Lung (tissue), 12 donors: ENCODE data around the gene RNF115. TPM values are rescaled to one million over a fixed set of nuclear protein-coding genes. Genes with fewer than 3 reads are reported as not detected.

Experiments
- ATAC-seq: fragments of 200-7000 bp; cut with Tn5 transposase; one replicate; pipeline ENCODE4 v1.9.1; 2020; ENCODE audit warnings: moderate number of reproducible peaks; ENCODE audit not compliant: insufficient read depth, low FRiP score
- DNase-seq, 3 donors: peaks; one replicate each; pipeline ENCODE4 v3.0.0-alpha.2; 2013 to 2017
- H3K27ac ChIP-seq, 2 donors: one replicate each; pipeline ENCODE4 v1.5.1; 2013; ENCODE audit warnings: mild to moderate bottlenecking in 2 of 2, moderate library complexity in 2 of 2, control low read depth in 1 of 2, inconsistent platforms in 1 of 2, low read depth in 1 of 2, low read length in 1 of 2
- H3K27me3 ChIP-seq, 3 donors: one replicate each; pipeline ENCODE4 v1.5.1; 2013; ENCODE audit warnings: low read length in 2 of 3; ENCODE audit not compliant: control insufficient read depth in 3 of 3, insufficient read depth in 3 of 3
- H3K36me3 ChIP-seq, 4 donors: one replicate each; pipeline ENCODE4 v1.5.1; 2013; ENCODE audit warnings: low read length in 4 of 4, mild to moderate bottlenecking in 1 of 4, moderate library complexity in 1 of 4; ENCODE audit not compliant: control insufficient read depth in 4 of 4, insufficient read depth in 4 of 4
- H3K4me1 ChIP-seq, 5 donors: one replicate each; pipeline ENCODE4 v1.5.1; 2013; ENCODE audit warnings: low read length in 5 of 5, mild to moderate bottlenecking in 2 of 5, moderate library complexity in 1 of 5; ENCODE audit not compliant: control insufficient read depth in 5 of 5, insufficient read depth in 5 of 5
- H3K4me3 ChIP-seq: one replicate; pipeline ENCODE4 v1.5.1; 2013; ENCODE audit warnings: mild to moderate bottlenecking, control low read depth, moderate library complexity
- H3K9ac ChIP-seq, 2 donors: one replicate each; pipeline ENCODE4 v1.5.1; 2013; ENCODE audit warnings: low read length in 2 of 2, control low read depth in 1 of 2; ENCODE audit not compliant: insufficient read depth in 1 of 2
- H3K9me3 ChIP-seq, 4 donors: one replicate each; pipeline ENCODE4 v1.5.1; 2013; ENCODE audit warnings: low read length in 3 of 4, mild to moderate bottlenecking in 1 of 4, moderate library complexity in 1 of 4; ENCODE audit not compliant: control insufficient read depth in 4 of 4, insufficient read depth in 3 of 4
- CTCF ChIP-seq: IDR thresholded peaks from 2 replicates; pipeline ENCODE4 v1.5.1; 2012; ENCODE audit warnings: mild to moderate bottlenecking; ENCODE audit errors: control extremely low read depth, extremely low read depth
- WGBS, 2 donors: extraction: QIAGEN DNeasy Blood & Tissue Kit; methylation state at CpG; one replicate each; pipeline ENCODE4 v1.1.7; 2013; 5-methylcytosine and 5-hydroxymethylcytosine counted together
- polyA plus RNA-seq, 2 donors: library from polyadenylated mRNA; stranded (reverse); fragments of 200-250 nt; gene quantifications; one replicate each; pipeline ENCODE4 v1.2.1, GENCODE V29; 2013
- total RNA-seq, 2 donors: library from RNA; depleted of rRNA in 1 of 2; stranded (reverse); fragments of >200 nt in 1 of 2; gene quantifications; one replicate each; pipeline ENCODE4 v1.2.1, GENCODE V29; 2014 to 2021
- donor health status: control.
- donor health status: control.
- donor health status: Bipolar disorder and iron deficiency.
- donor health status: healthy.
- donor health status: DM: yes; HTN: yes; CAD: no.

The RNF115 gene
- total and polyA plus RNA-seq, 4 donors, result 4.4 to 21.6 (median 11.5) TPM

- H3K4me3 ChIP-seq, result no peak overlapping the region
- no peak for TF ChIP-seq CTCF
These were observed 122.5 kb downstream of the RNF115 start for GRCh38 chr1:145701306-145701862.

GRCh38 chr1:145696630-145696960, 127.3 kb downstream of the RNF115 start:
- Histone ChIP-seq H3K4me3 (no peak overlapping the region), H3K9me3 (no peaks in the 10 kb centered on the region), H3K36me3 (no peaks in the 10 kb centered on the region), H3K4me1 (no peaks in the 10 kb centered on the region), H3K9ac (no peak overlapping the region), H3K27me3 (no peaks in the 10 kb centered on the region), H3K27ac (no peak overlapping the region)
- DNase-seq (no peak), ATAC-seq (no peak)
- no peak for TF ChIP-seq CTCF
- 89 to 93% methylated on average over 3 of the region's 3 CpGs for WGBS, 2 donors

More at GRCh38 chr1:145701306-145701862, 122.5 kb downstream of the RNF115 start:
- no peaks in the 10 kb centered on the region for H3K9me3 ChIP-seq
- H3K27ac ChIP-seq, result no peak overlapping the region
- no peak for DNase-seq
- ATAC-seq, result no peak
- H3K4me1 ChIP-seq, result no peaks in the 10 kb centered on the region
- 70 to 89% methylated on average over 2 of the region's 2 CpGs for WGBS, 2 donors
- H3K27me3 ChIP-seq, result peaks cover 0 to 6% (median 0%) of the 10 kb centered on the region in 3 donors
- H3K9ac ChIP-seq, result no peak overlapping the region
- no peaks in the 10 kb centered on the region for H3K36me3 ChIP-seq

- H3K4me1 ChIP-seq, result peaks cover 0 to 1% (median 0%) of the 10 kb centered on the region in 5 donors
- TF ChIP-seq CTCF, result no peak
- no peak overlapping the region for H3K27ac ChIP-seq
- no peak overlapping the region for H3K9ac ChIP-seq
- H3K36me3 ChIP-seq, result no peaks in the 10 kb centered on the region
- 76 to 80% methylated on average over 5 of the region's 5 CpGs for WGBS, 2 donors
- no peak overlapping the region for H3K4me3 ChIP-seq
- ATAC-seq (no peak), DNase-seq (no peak)
- H3K9me3 ChIP-seq, result no peaks in the 10 kb centered on the region
- H3K27me3 ChIP-seq, result no peaks in the 10 kb centered on the region
These were observed 127.9 kb downstream of the RNF115 start for GRCh38 chr1:145695821-145696629.
